Neural progenitor cell (in vitro differentiated cells): ENCODE results near the gene SSBP2.

Experiments
- CTCF ChIP-seq: fragments of 200-600 bp; sonication (generic); IDR thresholded peaks from 2 replicates; pipeline ENCODE4 v1.5.1; 2017; ENCODE audit warnings: antibody characterized with exemption, mild to moderate bottlenecking
- EZH2phosphoT487 ChIP-seq: fragments of 200-600 bp; sonication (generic); IDR thresholded peaks from 2 replicates; pipeline ENCODE4 v1.6.1; 2017; ENCODE audit warnings: antibody characterized with exemption

- TF ChIP-seq CTCF, result no peak
- TF ChIP-seq EZH2phosphoT487, result no peak
These were observed 332.3 kb downstream of the SSBP2 start for GRCh38 chr5:81418606-81419005.
